ENCODE measurements around the gene DDHD1. TPM values are rescaled to one million over a fixed set of nuclear protein-coding genes. Genes with fewer than 3 reads are reported as not detected.
"Not testable (repeated sequence)": the region's sequence is repeated elsewhere in the genome, so short reads cannot be mapped to it uniquely, and the experiment has no call there.

DDHD1 gene
- total RNA-seq, 4 donors from 2014 or later = 9.7 to 19.4 (median 14.6) TPM

- TF ChIP-seq POLR2A (IDR thresholded peaks at IDR 0.05) = no peak
Measured at GRCh38 chr14:53106768-53107167, 46.4 kb downstream of the DDHD1 start.

GRCh38 chr14:53103636-53104340 is 49.3 kb downstream of the DDHD1 start:
- no peak overlapping the region for H3K4me3 ChIP-seq (ENCODE audit: low read depth, poor library complexity, severe bottlenecking)
- WGBS, 2 donors = 89 to 90% methylated on average over 5 of the region's 5 CpGs
- intact Hi-C loops (cut with DNase I; ENCODE audit: low total_unique reads) = no loop called here
- no peak for TF ChIP-seq CTCF (IDR thresholded peaks at IDR 0.05)
- no peak for TF ChIP-seq POLR2A (IDR thresholded peaks at IDR 0.05)
- no peak for DNase-seq (ENCODE audit: low spot score in 2 of 2)

More at GRCh38 chr14:53106768-53107167, 46.4 kb downstream of the DDHD1 start:
- 93 to 100% methylated on average over 1 of the region's 1 CpG for WGBS, 2 donors
- intact Hi-C loops (cut with DNase I; ENCODE audit: low total_unique reads) = no loop called here
- no peak for DNase-seq (ENCODE audit: low spot score in 2 of 2)
- no peak overlapping the region for H3K4me3 ChIP-seq (ENCODE audit: low read depth, poor library complexity, severe bottlenecking)

GRCh38 chr14:53093206-53093605 is 59.9 kb downstream of the DDHD1 start:
- intact Hi-C loops (cut with DNase I; ENCODE audit: low total_unique reads) = no loop called here
- no peak overlapping the region for H3K4me3 ChIP-seq (ENCODE audit: low read depth, poor library complexity, severe bottlenecking)
- TF ChIP-seq CTCF (IDR thresholded peaks at IDR 0.05) (no peak), POLR2A (IDR thresholded peaks at IDR 0.05) (no peak)
- 93 to 96% methylated on average over 1 of the region's 1 CpG for WGBS, 2 donors
- no peak for DNase-seq (ENCODE audit: low spot score in 2 of 2)

- intact Hi-C loops (cut with DNase I; ENCODE audit: low total_unique reads) = no loop called here
- 89 to 94% methylated on average over 2 of the region's 2 CpGs for WGBS, 2 donors
Measured at GRCh38 chr14:53090853-53091252, 62.3 kb downstream of the DDHD1 start.

GRCh38 chr14:53084954-53085353 is 68.2 kb downstream of the DDHD1 start:
- 97 to 99% methylated on average over 7 of the region's 7 CpGs for WGBS, 2 donors

More at GRCh38 chr14:53090853-53091252, 62.3 kb downstream of the DDHD1 start:
- DNase-seq (ENCODE audit: low spot score in 2 of 2) = no peak
- TF ChIP-seq CTCF (IDR thresholded peaks at IDR 0.05) = no peak
- TF ChIP-seq POLR2A (IDR thresholded peaks at IDR 0.05) = no peak
- H3K4me3 ChIP-seq (ENCODE audit: low read depth, poor library complexity, severe bottlenecking) = no peak overlapping the region

GRCh38 chr14:53064475-53064874 is 88.6 kb downstream of the DDHD1 start:
- no peak for TF ChIP-seq CTCF (IDR thresholded peaks at IDR 0.05)
- no peak for TF ChIP-seq POLR2A (IDR thresholded peaks at IDR 0.05)
- no peak overlapping the region for H3K4me3 ChIP-seq (ENCODE audit: low read depth, poor library complexity, severe bottlenecking)
- WGBS, 2 donors = 53 to 94% methylated on average over 1 of the region's 1 CpG
- DNase-seq (ENCODE audit: low spot score in 2 of 2) = no peak
- intact Hi-C loops (cut with DNase I; ENCODE audit: low total_unique reads) = no loop called here

More at GRCh38 chr14:53084954-53085353, 68.2 kb downstream of the DDHD1 start:
- intact Hi-C loops (cut with DNase I; ENCODE audit: low total_unique reads); H3K4me3 ChIP-seq (ENCODE audit: low read depth, poor library complexity, severe bottlenecking); DNase-seq (ENCODE audit: low spot score in 2 of 2): not testable (repeated sequence)

- no peak for DNase-seq (ENCODE audit: low spot score in 2 of 2)
- H3K4me3 ChIP-seq (ENCODE audit: low read depth, poor library complexity, severe bottlenecking) = no peak overlapping the region
- WGBS, 2 donors = 62 to 75% methylated on average over 8 of the region's 8 CpGs
- intact Hi-C loops (cut with DNase I; ENCODE audit: low total_unique reads) = no loop called here
- TF ChIP-seq POLR2A (IDR thresholded peaks at IDR 0.05) (no peak), CTCF (IDR thresholded peaks at IDR 0.05) (no peak)
Measured at GRCh38 chr14:53062856-53063255, 90.3 kb downstream of the DDHD1 start.

Data from lower leg skin (tissue), 4 donors.